Activated T-helper 1 cell treated with anti-CD3 and anti-CD28 coated beads, Interleukin-12 subunit alpha, Interleukin-12 subunit beta, Interleukin-2, Interleukin-4 antibody, amounts not matched to agents 30 ng/mL and 10 ng/mL and 1 ng/mL, durations not matched to agents 14 hours and 24 hours and 36 hours (primary cell): ENCODE results near the gene CD40LG. TPM values are rescaled to one million over a fixed set of nuclear protein-coding genes. Genes with fewer than 3 reads are reported as not detected.
A peak's percentile ranks its signal among the peaks of the same experiment; 100 is the strongest.

Experiments
- DNase-seq: peaks from one replicate; pipeline ENCODE4 v3.0.0; 2021; ENCODE audit warnings: low spot score
- H3K27ac Mint-ChIP-seq: one replicate; pipeline ENCODE4 v1.8.0; 2021; ENCODE audit warnings: mild to moderate bottlenecking, mixed read lengths
- H3K27me3 Mint-ChIP-seq: one replicate; pipeline ENCODE4 v1.8.0; 2022; ENCODE audit warnings: mild to moderate bottlenecking, moderate library complexity, mixed read lengths; ENCODE audit not compliant: insufficient read depth
- H3K36me3 Mint-ChIP-seq: one replicate; pipeline ENCODE4 v1.8.0; 2021; ENCODE audit warnings: low read depth, mixed read lengths
- H3K4me1 Mint-ChIP-seq: one replicate; pipeline ENCODE4 v1.8.0; 2021; ENCODE audit warnings: low read depth, mixed read lengths
- H3K4me3 Mint-ChIP-seq: one replicate; pipeline ENCODE4 v1.8.0; 2021; ENCODE audit warnings: mild to moderate bottlenecking, moderate library complexity, mixed read lengths
- H3K9me3 Mint-ChIP-seq: one replicate; pipeline ENCODE4 v1.8.0; 2021; ENCODE audit warnings: mixed read lengths
- intact Hi-C: fragments of 100-400 bp; cut with micrococcal nuclease; formaldehyde crosslinking; loops from one replicate; pipeline ENCODE4 v1.15.1; 2024
- total RNA-seq: library from RNA; stranded (reverse); gene quantifications from 2 replicates; pipeline ENCODE4 v1.2.3, GENCODE V29; 2022

The CD40LG gene
- total RNA-seq, 1 donor from 2014 or later = 261 TPM

GRCh38 chrX:136626891-136627290 is 21.1 kb upstream of the CD40LG start:
- H3K27me3 Mint-ChIP-seq = no peaks in the 10 kb centered on the region
- peak overlapping the region; percentile 30 for H3K4me3 Mint-ChIP-seq
- DNase-seq = no peak
- H3K27ac Mint-ChIP-seq = peak overlapping the region; percentile 85
- intact Hi-C loops = loop anchor here (1.0 to 2.0 kb wide), 6 partner anchors 8 to 130 kb away; partner anchors contain the start of gene HTATSF1
- peaks cover 7% of the 10 kb centered on the region for H3K9me3 Mint-ChIP-seq
- peaks cover 7% of the 10 kb centered on the region for H3K36me3 Mint-ChIP-seq
- peaks cover 94% of the 10 kb centered on the region for H3K4me1 Mint-ChIP-seq

GRCh38 chrX:136627409-136627808 is 20.5 kb upstream of the CD40LG start:
- Mint-ChIP-seq H3K27me3 (no peaks in the 10 kb centered on the region), H3K27ac (peak overlapping the region; percentile 85), H3K36me3 (peaks cover 7% of the 10 kb centered on the region), H3K4me1 (peaks cover 92% of the 10 kb centered on the region), H3K4me3 (peak overlapping the region; percentile 63), H3K9me3 (peaks cover 7% of the 10 kb centered on the region)
- no peak for DNase-seq
- intact Hi-C loops = loop anchor here (1.0 to 2.0 kb wide), 4 partner anchors 8 to 39 kb away; no protein-coding TSS in a partner anchor

GRCh38 chrX:136629084-136629750 is 18.7 kb upstream of the CD40LG start:
- peaks cover 90% of the 10 kb centered on the region for H3K4me1 Mint-ChIP-seq
- H3K4me3 Mint-ChIP-seq = peak overlapping the region; percentile 53
- H3K27ac Mint-ChIP-seq = peak overlapping the region; percentile 91
- no peak for DNase-seq
- H3K36me3 Mint-ChIP-seq = peaks cover 5% of the 10 kb centered on the region
- H3K27me3 Mint-ChIP-seq = no peaks in the 10 kb centered on the region
- H3K9me3 Mint-ChIP-seq = peaks cover 5% of the 10 kb centered on the region
- intact Hi-C loops = no loop called here

- H3K27ac Mint-ChIP-seq = peak overlapping the region; percentile 91
- H3K4me3 Mint-ChIP-seq = no peak overlapping the region
- peaks cover 88% of the 10 kb centered on the region for H3K4me1 Mint-ChIP-seq
- H3K27me3 Mint-ChIP-seq = no peaks in the 10 kb centered on the region
- no peaks in the 10 kb centered on the region for H3K36me3 Mint-ChIP-seq
- H3K9me3 Mint-ChIP-seq = no peaks in the 10 kb centered on the region
- intact Hi-C loops = no loop called here
- DNase-seq = no peak
These were observed 17.1 kb upstream of the CD40LG start for GRCh38 chrX:136630881-136631280.

- Mint-ChIP-seq H3K4me1 (peaks cover 83% of the 10 kb centered on the region), H3K27me3 (no peaks in the 10 kb centered on the region), H3K9me3 (no peaks in the 10 kb centered on the region), H3K27ac (peak overlapping the region; percentile 89), H3K4me3 (peak overlapping the region; percentile 74), H3K36me3 (peaks cover 6% of the 10 kb centered on the region)
- intact Hi-C loops = loop anchor here (1.0 kb wide), 3 partner anchors 8 to 15 kb away; no protein-coding TSS in a partner anchor
- no peak for DNase-seq
These were observed 12.7 kb upstream of the CD40LG start for GRCh38 chrX:136635235-136635634.

GRCh38 chrX:136636121-136636520 is 11.8 kb upstream of the CD40LG start:
- Mint-ChIP-seq H3K4me3 (peak overlapping the region; percentile 74), H3K4me1 (peaks cover 82% of the 10 kb centered on the region), H3K27me3 (no peaks in the 10 kb centered on the region), H3K36me3 (peaks cover 6% of the 10 kb centered on the region), H3K9me3 (no peaks in the 10 kb centered on the region), H3K27ac (peak overlapping the region; percentile 89)
- intact Hi-C loops = no loop called here
- no peak for DNase-seq

- Mint-ChIP-seq H3K36me3 (peaks cover 9% of the 10 kb centered on the region), H3K27ac (peak overlapping the region; percentile 95), H3K4me1 (peaks cover 84% of the 10 kb centered on the region), H3K27me3 (no peaks in the 10 kb centered on the region), H3K4me3 (peak overlapping the region; percentile 92), H3K9me3 (no peaks in the 10 kb centered on the region)
- intact Hi-C loops = no loop called here
- no peak for DNase-seq
These were observed 8.3 kb upstream of the CD40LG start for GRCh38 chrX:136639506-136640176.

- Mint-ChIP-seq H3K4me1 (peaks cover 82% of the 10 kb centered on the region), H3K27ac (peak overlapping the region; percentile 82), H3K9me3 (no peaks in the 10 kb centered on the region), H3K36me3 (peaks cover 11% of the 10 kb centered on the region), H3K27me3 (no peaks in the 10 kb centered on the region), H3K4me3 (peak overlapping the region; percentile 75)
- intact Hi-C loops = no loop called here
- DNase-seq = no peak
These were observed 4.7 kb upstream of the CD40LG start for GRCh38 chrX:136643243-136643642.

GRCh38 chrX:136646602-136647239 is 1.2 kb upstream of the CD40LG start:
- intact Hi-C loops = loop anchor here (1.0 to 2.0 kb wide), 6 partner anchors 10 to 58 kb away; no protein-coding TSS in a partner anchor
- H3K27ac Mint-ChIP-seq = peak overlapping the region; percentile 94
- H3K4me1 Mint-ChIP-seq = peaks cover 57% of the 10 kb centered on the region
- H3K4me3 Mint-ChIP-seq = peak overlapping the region; percentile 99
- H3K27me3 Mint-ChIP-seq = no peaks in the 10 kb centered on the region
- no peak for DNase-seq
- peaks cover 40% of the 10 kb centered on the region for H3K36me3 Mint-ChIP-seq
- H3K9me3 Mint-ChIP-seq = no peaks in the 10 kb centered on the region

GRCh38 chrX:136650811-136651210 is 2.9 kb downstream of the CD40LG start:
- no peak for DNase-seq
- intact Hi-C loops = no loop called here
- peak overlapping the region; percentile 94 for H3K27ac Mint-ChIP-seq
- peak overlapping the region; percentile 99 for H3K4me3 Mint-ChIP-seq
- H3K4me1 Mint-ChIP-seq = peaks cover 64% of the 10 kb centered on the region
- no peaks in the 10 kb centered on the region for H3K9me3 Mint-ChIP-seq
- peaks cover 72% of the 10 kb centered on the region for H3K36me3 Mint-ChIP-seq
- H3K27me3 Mint-ChIP-seq = no peaks in the 10 kb centered on the region

GRCh38 chrX:136652822-136653723 is 5.1 kb downstream of the CD40LG start:
- Mint-ChIP-seq H3K36me3 (peaks cover 93% of the 10 kb centered on the region), H3K4me3 (peak overlapping the region; percentile 99), H3K27me3 (no peaks in the 10 kb centered on the region), H3K27ac (peak overlapping the region; percentile 94), H3K9me3 (no peaks in the 10 kb centered on the region), H3K4me1 (peaks cover 64% of the 10 kb centered on the region)
- intact Hi-C loops = loop anchor here (1.0 to 2.0 kb wide), 4 partner anchors 20 to 68 kb away; no protein-coding TSS in a partner anchor
- no peak for DNase-seq

GRCh38 chrX:136656361-136656964 is 8.5 kb downstream of the CD40LG start:
- no peak for DNase-seq
- peaks cover 97% of the 10 kb centered on the region for H3K4me1 Mint-ChIP-seq
- no peaks in the 10 kb centered on the region for H3K27me3 Mint-ChIP-seq
- intact Hi-C loops = loop anchor here (1.0 to 2.0 kb wide), 2 partner anchors 9 to 160 kb away; partner anchors contain the start of gene HTATSF1
- H3K4me3 Mint-ChIP-seq = peak overlapping the region; percentile 99
- H3K36me3 Mint-ChIP-seq = peaks cover 87% of the 10 kb centered on the region
- H3K9me3 Mint-ChIP-seq = no peaks in the 10 kb centered on the region
- H3K27ac Mint-ChIP-seq = peak overlapping the region; percentile 94
